RPMI8226 (cell line): ENCODE measurements around the gene GLRA1.
"Not testable (repeated sequence)": the region's sequence is repeated elsewhere in the genome, so short reads cannot be mapped to it uniquely, and the experiment has no call there.

Experiments
- DNase-seq: peaks from one replicate; pipeline ENCODE4 v3.0.0-alpha.2; 2015

Gene GLRA1

DNA sequence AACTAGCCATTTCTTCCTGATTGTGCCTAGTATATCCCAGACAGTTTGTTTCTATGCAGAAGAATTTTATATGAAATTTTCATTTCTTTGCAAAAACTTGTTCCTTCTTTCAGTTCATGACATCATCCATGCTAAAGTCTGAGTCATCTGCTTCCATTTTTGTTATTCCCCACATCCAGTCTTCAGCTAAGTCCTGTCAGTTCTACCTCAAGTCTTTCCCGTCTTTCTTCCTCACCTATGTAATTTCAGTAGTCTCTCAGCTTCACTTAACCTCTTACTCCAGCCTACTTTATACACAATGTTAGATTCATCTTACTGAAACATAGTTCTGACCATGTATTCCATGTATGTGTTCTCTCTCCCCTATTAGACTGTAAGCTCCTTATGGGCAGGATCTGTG, 113.8 kb downstream of the GLRA1 start:
- no peak for DNase-seq

DNA sequence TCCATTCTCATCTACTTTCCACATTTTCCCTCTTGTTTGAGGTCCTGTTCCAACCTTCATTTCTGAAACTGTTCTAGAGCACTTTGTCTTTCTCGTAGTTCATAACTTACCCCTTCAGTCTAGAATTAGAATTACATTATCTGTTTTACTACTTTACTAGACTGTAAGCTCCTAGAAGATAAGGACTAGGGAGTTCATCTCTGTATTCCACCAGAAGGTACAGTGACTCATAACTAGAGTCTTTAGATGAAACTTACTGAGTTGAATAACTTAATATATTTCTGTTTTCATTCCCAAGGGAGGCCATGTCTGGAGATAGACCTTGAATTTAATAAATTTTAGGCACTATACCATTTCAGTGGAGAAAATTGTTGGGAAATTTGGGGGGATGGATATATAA, 114.2 kb downstream of the GLRA1 start:
- no peak for DNase-seq

DNA sequence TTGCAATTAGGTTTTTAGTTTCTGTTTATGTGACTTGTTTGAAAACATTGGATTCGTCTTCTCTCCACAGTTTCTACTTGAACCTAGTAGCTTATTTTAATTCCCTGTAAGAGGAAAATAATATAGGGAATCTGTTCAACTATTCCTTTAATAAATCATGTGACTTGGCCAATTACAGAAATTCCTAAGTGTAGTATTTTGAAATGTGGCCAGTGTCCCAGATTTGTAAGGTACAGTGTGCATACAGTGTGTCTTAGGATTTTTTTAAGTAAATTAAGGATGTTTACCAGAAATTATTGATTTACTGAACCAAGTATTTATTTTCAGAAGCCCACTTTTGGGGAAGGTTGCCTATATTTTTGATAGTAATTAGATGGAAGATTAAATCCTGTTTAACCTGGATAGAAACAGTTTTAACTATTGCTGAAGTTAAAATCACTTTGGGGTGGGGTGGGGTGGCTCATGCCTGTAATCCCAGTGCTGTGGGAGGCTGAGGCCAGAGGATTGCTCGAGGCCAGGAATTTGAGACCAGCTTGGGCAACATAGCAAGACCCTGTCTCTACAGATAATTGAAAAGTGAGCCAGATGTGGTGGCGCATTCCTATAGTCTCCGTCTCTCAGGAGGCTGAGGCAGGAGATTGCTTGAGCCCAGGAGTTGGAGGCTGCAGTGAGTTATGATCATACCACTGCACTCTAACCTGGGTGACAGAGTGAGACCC, 116.0 kb downstream of the GLRA1 start:
- no peak for DNase-seq

DNA sequence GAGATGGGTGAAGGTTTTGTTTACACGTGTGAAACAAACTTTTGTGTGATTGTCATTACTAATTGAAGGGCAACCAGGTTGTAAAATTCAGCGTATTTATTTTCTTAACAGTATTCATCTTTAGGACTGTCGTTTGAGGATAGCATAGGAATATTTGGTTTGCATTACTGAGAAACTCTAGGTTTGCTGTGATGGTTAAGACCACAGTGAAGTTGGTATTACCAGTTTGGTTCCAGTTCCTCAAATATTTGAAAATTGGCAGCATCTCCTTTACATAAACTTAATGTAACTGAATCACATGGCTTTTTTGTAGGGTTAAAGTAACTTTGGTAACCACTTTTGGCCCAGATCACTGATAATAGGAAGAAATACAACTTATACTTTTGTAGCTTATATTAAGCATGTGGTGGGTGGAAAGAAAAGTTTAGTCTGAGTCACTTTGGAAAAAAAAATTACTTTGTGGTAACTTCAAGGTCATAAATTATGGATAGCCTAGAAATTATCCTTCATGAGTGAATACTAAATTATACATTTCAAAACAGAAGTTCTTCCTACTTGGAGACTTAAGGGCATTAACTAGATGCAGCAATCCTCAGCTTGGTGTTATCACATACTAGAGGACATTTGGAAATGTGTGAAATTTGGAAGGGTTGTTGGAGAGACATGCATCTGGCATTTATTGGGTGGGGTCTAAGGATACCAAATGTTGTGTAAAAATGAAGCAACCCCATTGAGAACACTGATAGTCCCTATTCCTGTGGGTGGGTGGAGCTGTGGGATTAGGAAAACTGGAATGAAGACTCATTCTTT, 119.0 kb downstream of the GLRA1 start:
- DNase-seq: no peak

DNA sequence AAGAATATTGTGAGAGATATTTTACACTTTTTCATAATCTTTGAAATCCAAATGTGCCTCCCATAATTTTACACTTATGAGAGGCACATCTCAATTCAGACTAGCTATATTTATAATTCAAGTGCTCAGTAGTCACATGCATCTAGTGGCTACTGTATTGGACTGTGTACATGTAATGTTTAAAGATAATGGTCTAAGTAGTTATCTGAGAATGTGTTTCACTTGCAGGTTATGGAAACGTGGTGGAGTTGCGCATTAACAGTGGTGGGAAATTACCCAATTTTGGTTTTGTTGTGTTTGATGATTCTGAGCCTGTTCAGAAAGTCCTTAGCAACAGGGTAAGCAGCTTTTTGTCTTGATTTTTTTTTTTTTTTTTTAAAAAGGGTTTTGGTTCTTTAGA, 124.1 kb downstream of the GLRA1 start:
- DNase-seq: no peak

DNA sequence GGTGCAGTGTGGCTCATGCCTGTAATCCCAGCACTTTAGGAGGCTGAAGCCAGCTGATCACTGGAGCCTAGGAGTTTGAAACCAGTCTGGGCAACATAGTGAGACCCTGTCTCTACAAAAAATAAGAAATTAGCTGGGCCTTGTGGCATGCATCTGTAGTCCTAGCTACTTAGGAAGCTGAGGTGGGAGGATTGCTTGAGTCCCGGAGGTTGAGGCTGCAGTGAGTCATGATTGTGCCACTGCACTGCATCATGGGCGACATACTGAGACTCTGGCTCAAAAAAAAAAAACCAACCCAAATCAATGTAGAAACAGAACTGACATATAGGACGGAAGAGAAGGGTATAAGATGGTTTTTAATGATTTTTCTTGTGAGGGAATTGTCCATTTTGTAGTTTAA, 125.2 kb downstream of the GLRA1 start:
- DNase-seq: no peak

DNA sequence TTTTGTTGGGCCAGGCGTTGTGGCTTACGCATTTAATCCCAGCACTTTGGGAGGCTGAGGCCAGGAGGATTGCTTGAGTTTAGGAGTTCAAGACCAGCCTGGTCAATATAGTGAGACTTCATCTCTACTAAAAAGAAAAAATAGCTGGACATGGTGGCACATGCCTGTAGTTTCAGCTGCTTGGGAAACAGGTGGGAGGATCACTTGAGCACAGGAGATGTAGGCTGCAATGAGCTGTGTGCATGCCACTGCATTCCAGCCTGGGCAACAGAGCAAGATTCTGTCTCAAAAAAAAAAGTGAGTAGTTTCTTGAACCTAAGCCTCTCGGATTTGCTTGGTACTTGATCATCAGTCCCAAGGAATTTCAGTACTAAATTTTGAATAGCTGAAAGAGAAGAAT, 126.0 kb downstream of the GLRA1 start:
- DNase-seq: no peak

DNA sequence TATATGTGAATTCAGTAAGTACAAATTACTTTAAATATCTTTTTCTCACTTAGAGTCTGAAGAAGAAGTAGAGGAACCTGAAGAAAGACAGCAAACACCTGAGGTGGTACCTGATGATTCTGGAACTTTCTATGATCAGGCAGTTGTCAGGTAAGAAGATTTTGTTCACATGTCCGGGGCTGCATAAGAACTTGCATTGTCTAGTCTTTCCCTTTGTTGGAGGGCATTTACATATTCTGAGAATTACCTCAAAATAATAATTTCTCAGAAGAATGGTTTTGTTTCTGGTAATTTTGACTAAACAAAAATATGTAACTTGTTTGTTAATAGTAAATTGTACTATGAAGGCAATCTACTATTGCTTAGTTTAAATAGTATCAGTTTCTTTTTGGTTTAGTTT, 129.2 kb downstream of the GLRA1 start:
- no peak for DNase-seq

DNA sequence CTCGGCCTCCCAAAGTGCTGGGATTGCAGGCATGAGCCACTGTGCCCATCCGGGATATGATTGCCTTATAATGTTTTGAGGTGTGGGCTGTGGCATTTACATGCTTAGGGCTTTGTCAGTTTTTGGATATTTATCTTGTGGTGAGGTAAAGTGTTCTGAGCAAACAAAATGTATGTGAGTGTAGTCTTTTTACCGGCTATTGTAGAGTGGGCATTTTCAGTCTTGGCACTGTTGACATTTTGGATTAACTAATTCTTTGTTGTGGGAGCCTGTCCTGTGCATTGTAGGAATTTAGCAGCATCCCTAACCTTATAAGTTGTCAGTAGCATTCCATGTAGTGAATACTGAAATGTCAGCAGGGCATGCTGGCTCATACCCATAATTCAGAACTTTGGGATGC, 131.3 kb downstream of the GLRA1 start:
- no peak for DNase-seq

DNA sequence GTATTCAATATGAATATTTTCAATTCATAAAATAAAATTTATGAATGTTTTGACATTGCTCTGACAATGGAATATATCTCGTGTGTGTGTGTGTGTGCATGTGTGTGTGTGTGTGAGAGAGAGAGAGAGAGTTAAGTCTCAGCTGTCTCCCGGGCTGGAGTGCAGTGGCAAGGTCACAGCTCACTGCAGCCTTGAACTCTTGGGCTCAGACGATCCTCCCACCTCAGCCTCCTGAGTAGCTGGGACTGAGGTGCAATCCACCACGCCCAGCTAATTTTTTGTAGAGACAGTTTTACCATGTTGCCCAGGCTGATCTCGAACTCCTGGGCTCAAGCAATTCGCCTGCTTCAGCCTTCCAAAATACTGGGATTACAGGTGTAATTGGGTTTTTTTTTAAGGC, 136.8 kb downstream of the GLRA1 start:
- DNase-seq: no peak

DNA sequence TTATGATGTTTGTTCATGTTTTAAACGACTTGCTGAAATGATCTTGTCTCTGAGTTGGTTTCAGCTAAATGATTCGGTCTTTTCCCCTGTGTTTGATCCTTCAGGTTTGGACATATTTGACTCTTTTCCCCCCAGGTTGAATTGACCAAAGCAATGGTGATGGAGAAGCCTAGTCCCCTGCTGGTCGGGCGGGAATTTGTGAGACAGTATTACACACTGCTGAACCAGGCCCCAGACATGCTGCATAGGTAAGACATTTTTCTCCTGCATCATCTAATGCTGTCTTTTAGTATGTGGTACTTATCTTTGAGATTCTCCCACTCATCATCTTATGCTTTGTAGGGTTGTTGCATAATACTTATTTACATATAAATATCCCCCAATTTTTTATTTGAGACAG, 138.2 kb downstream of the GLRA1 start:
- DNase-seq: no peak

DNA sequence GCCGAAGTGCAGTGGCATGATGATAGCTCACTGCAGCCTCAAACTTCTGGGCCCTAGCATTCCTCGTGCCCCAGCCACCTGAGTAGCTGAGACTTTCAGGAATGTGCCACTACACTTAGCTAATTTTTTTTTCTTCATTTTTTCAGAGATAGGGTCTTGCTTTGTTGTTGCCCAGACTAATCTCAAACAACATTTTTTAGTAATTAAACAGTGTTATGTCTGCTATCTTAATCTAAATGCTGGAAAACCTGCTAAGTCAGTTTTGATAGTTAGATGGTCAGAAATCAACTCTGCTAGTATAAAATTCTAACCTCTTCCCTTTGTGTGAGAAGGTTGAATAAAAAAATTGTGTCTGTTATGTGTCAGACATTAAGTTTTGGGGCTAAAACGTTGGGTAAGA, 140.5 kb downstream of the GLRA1 start:
- DNase-seq: no peak

DNA sequence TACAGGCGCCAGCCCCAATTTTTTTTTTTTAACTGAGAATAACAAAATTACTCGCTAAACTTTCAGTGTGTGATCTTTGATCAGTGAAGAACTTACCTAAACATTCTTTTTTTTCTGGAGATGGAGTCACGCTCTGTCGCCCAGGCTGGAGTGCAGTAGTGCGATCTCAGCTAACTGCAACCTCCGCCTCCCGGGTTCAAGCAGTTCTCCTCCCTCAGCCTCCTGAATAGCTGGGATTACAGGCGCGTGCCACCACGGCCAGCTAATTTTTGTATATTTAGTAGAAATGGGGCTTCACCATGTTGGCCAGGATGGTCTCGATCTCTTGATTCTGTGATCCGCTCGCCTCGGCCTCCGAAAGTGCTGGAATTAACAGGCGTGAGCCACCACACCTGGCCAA, 141.0 kb downstream of the GLRA1 start:
- not testable (repeated sequence) for DNase-seq

DNA sequence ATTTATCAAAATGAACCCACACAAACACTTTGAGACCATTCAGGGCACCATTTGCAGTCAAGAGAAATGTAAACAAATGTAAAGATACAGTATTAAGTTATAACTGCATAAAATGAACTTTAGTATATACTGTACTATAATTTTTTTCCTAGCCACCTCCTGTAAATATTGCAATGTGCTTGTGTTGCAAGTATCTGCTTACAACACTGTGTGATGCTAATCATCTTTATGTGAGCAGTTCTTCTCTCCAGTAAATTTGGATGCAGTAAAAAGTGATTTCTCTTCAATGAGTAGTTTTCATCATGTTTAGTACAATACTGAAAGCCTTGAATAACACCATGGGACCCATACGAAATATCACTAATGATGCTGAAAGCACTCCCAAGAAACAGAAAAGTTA, 143.4 kb downstream of the GLRA1 start:
- no peak for DNase-seq

DNA sequence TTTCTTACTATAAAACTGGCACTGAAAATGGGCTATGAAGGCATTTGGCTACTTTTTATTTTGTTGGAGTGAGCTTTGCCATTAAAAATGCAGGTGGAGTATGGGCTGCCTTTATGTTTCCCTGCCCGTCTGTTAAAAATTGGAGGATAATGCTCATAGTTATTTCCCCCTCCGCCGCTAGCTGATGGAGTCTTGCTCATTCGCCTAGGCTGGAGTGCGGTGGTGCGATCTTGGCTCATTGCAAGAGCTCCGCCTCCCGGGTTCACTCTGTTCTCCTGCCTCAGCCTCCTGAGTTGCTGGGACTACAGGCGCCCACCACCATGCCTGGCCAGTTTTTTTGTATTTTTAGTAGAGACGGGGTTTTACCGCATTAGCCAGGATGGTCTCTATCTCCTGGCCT, 144.3 kb downstream of the GLRA1 start:
- no peak for DNase-seq

DNA sequence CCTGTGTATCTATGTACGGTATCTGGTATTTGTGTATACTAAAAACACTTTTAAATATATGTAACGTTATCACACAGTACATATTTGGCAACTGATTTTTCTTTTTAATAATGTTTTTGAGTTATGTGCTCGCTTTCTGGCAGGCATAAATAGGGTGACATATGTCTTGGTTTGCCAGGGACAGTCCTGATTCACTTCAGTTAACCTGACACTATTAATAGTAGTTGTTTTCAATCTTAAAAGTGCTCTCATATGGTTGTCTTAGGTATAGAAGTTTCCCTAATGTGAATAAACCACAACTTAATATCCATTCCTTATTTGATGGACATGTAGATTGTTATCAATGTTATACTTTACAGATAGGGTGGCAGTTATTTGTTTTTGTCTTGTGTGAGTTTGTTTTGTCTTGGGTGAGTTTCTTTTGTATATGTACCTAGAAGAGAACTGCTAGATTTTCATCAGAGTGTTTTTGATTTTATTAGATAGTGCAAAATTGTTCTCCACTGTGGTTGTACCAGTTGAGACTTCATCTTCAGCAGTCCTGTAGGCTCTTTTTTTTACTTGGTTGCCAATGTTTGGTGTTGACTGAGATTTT, 145.0 kb downstream of the GLRA1 start:
- no peak for DNase-seq

DNA sequence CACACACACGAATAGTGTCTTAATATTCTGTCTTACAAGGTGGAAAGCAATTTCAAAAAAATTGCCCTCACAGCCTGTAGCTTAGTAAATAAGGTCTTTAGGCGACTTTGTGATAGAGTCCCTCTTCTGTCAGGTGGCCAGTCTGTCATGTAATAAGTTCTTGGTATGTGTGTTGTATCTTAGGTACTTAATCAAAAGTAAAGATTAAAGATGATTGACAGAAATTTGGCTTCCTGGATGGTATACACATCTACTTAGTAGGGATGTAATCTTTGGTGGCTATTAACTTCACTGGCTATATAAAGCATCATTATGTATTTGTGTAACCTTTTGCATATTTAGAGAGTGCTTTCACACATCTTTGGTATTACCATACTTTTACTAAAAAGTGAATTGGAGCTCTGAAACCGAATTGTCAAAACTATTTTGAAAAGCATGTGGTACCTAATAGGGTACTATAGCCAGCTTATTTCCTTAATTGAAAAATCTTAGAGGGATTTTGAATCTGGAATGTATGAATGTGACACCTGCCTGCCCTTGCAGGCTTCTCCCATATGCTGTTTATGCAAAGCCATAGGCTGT, 149.5 kb downstream of the GLRA1 start:
- DNase-seq: no peak

DNA sequence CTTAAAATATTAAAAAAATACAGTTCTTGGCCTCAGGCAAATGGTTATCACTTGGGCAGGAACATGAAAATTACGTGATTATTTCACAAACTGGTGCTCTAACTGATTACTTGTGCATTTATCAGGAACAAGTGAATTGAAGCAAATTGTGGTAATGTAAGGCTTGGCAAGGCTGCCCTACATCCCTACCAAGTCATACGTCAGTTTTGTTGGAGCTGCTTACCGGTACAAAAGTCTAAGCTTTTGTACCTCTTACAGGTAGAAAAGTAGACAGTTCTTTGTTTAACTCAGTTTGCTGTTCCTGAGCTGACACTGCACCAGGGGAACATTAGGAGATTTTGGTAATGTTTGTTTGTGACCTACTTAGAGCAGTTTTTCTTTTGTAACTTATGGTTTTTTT, 150.7 kb downstream of the GLRA1 start:
- DNase-seq: peak; percentile 14

DNA sequence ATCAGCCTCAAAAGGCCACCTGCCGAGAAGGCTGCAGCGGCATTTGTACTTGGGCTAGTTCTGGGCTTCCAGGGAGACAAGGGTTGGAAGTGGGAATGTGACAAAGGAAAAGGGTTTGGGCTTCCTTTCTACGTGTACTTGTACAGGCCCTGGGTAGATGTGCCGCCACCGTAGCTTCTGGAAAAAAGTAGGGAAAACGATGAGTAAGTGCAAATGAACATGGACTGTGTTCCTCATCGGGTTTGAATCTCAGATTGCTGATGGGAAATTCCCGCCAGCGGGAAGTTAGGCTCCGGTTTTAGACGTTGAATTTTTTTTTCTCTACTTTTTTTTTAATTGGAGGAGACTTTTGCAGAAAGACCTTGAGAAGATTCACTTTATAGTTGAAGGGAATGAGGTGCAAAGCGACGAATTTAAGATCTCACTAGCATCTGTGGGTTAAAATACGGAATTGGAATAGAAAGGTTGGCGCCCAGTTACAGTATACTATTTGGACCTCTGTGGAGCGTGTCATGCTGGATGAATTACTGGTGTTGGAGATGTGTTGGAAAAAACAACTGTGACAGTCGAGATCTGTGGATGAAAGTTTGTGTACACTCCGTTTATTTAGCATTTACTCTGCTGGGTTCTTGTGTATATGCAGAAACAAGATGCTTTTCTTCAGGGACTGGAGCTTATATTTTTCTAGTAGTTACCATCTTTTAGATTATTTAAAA, 151.6 kb downstream of the GLRA1 start:
- peak; percentile 7 for DNase-seq
